ENCODE results near the gene FAM43A. TPM values are rescaled to one million over a fixed set of nuclear protein-coding genes. Genes with fewer than 3 reads are reported as not detected.

Gene FAM43A
- 1 to 10 TPM; 1.2 to 2.8 (median 1.5) TPM for total RNA-seq
- polyA plus RNA-seq = 1 to 10 TPM; 1.9 to 2.0 TPM

DNA sequence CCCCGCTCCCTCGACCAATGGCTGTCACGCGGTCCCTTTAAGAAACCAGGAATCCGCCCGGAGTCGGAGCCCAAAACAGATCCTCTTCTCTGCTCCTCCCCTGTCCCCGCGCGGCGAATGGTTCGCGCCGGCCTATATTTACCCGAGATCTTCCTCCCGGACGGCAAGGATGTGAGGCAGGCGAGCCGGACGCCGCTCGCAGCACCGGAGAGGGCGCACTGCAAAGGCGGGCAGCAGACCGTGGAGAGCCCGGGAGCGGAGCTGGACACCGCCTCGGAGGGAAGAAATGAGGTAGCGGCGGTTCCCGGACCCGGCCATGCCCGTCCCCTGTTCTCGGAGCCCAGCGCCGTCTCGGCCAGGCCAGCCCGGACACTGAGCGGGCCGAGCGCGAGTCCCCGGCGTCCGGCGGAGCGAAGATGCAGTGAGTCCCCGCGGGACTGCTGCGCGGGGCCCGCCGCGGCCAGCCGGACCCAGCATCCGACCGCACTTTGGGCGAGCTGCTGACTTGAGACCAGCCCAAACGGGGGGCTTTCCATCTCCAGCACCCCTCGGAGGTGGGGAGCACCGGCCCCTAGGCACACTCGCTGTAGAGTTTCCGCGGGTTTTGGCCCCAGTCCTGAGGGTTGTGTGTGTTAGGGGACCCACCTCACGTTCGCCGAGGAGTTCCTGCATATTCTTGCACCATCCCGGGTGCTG, at the start of gene FAM43A:
TSS of gene FAM43A (plus strand) at position 166 of the 696 bp plus-strand sequence. CDS start 944 bp downstream, outside the sequence.
- no peak for FAIRE-seq
- Histone ChIP-seq H3K4me1 (peaks cover 10% of the 10 kb centered on the region in 3 donors), H3K36me3 (no peaks in the 10 kb centered on the region), H3K9me3 (no peaks in the 10 kb centered on the region), H3K4me3 (peak within 1 kb of the TSS; percentile 20 to 45 (median 42)), H3K27me3 (peaks cover 0 to 19% (median 0%) of the 10 kb centered on the region in 4 donors), H3K27ac (peak within 1 kb of the TSS in 1 of 4 donors; percentile 27)
- peak; percentile 34 to 73 (median 70) for ATAC-seq
- peak; percentile 51 to 85 (median 75) for DNase-seq
- 1% methylated on average over 67 to 70 of the region's 70 CpGs for WGBS, 2 donors
- TF ChIP-seq, protein P1, sequence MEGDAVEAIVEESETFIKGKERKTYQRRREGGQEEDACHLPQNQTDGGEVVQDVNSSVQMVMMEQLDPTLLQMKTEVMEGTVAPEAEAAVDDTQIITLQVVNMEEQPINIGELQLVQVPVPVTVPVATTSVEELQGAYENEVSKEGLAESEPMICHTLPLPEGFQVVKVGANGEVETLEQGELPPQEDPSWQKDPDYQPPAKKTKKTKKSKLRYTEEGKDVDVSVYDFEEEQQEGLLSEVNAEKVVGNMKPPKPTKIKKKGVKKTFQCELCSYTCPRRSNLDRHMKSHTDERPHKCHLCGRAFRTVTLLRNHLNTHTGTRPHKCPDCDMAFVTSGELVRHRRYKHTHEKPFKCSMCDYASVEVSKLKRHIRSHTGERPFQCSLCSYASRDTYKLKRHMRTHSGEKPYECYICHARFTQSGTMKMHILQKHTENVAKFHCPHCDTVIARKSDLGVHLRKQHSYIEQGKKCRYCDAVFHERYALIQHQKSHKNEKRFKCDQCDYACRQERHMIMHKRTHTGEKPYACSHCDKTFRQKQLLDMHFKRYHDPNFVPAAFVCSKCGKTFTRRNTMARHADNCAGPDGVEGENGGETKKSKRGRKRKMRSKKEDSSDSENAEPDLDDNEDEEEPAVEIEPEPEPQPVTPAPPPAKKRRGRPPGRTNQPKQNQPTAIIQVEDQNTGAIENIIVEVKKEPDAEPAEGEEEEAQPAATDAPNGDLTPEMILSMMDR (IDR thresholded peaks at IDR 0.05) = no peak
- intact Hi-C loops (cut with DNase I) = loop anchor here in 1 of 3 donors (5.0 kb wide), 1 partner anchor 421 kb away; no protein-coding TSS in a partner anchor

- TF ChIP-seq, protein P1 (IDR thresholded peaks at IDR 0.05) = no peak
- H3K36me3 ChIP-seq = peaks cover 0 to 12% (median 0%) of the 10 kb centered on the region in 3 donors
- no peaks in the 10 kb centered on the region for H3K27me3 ChIP-seq
- H3K4me3 ChIP-seq = no peak overlapping the region
- FAIRE-seq = no peak
- DNase-seq = no peak
- no peaks in the 10 kb centered on the region for H3K9me3 ChIP-seq
- intact Hi-C loops (cut with DNase I) = no loop called here
- ATAC-seq = no peak
- no peaks in the 10 kb centered on the region for H3K4me1 ChIP-seq
- H3K27ac ChIP-seq = no peak overlapping the region
- 69% methylated on average over 3 of the region's 3 CpGs for WGBS, 2 donors
These were observed 48.6 kb upstream of the FAM43A start for GRCh38 chr3:194637066-194637465.

GRCh38 chr3:194637541-194638400, 47.9 kb upstream of the FAM43A start:
- 87 to 94% methylated on average over 22 of the region's 22 CpGs for WGBS, 2 donors
- FAIRE-seq (no peak), DNase-seq (no peak), ATAC-seq (no peak)
- Histone ChIP-seq H3K27ac (no peak overlapping the region), H3K36me3 (peaks cover 0 to 17% (median 0%) of the 10 kb centered on the region in 3 donors), H3K27me3 (no peaks in the 10 kb centered on the region), H3K9me3 (no peaks in the 10 kb centered on the region), H3K4me3 (no peak overlapping the region), H3K4me1 (no peaks in the 10 kb centered on the region)
- TF ChIP-seq, protein P1 (IDR thresholded peaks at IDR 0.05) = no peak
- intact Hi-C loops (cut with DNase I) = no loop called here

- TF ChIP-seq, protein P1 (IDR thresholded peaks at IDR 0.05) = no peak
- no peak for DNase-seq
- no peak for FAIRE-seq
- ATAC-seq = no peak
- Histone ChIP-seq H3K4me1 (no peaks in the 10 kb centered on the region), H3K27ac (no peak overlapping the region), H3K4me3 (no peak overlapping the region), H3K27me3 (no peaks in the 10 kb centered on the region), H3K36me3 (peaks cover 0 to 21% (median 0%) of the 10 kb centered on the region in 3 donors), H3K9me3 (no peaks in the 10 kb centered on the region)
- WGBS, 2 donors = 93 to 96% methylated on average over 10 of the region's 10 CpGs
- intact Hi-C loops (cut with DNase I) = no loop called here
These were observed 46.6 kb upstream of the FAM43A start for GRCh38 chr3:194638991-194639605.

All from pancreas (tissue), 10 donors.